IPS-15b (cell line): ENCODE data around the gene NPC2.

Experiments used
- H3K27me3 ChIP-seq: one replicate; pipeline ENCODE4 v1.6.1; 2013; ENCODE audit warnings: low read length; ENCODE audit not compliant: control insufficient read depth, insufficient read depth
- H3K36me3 ChIP-seq: one replicate; pipeline ENCODE4 v1.6.1; 2013; ENCODE audit warnings: low read length; ENCODE audit not compliant: control insufficient read depth, insufficient read depth
- H3K4me1 ChIP-seq: one replicate; pipeline ENCODE4 v1.6.1; 2013; ENCODE audit warnings: mild to moderate bottlenecking, low read length; ENCODE audit not compliant: control insufficient read depth, insufficient read depth
- H3K4me3 ChIP-seq: one replicate; pipeline ENCODE4 v1.5.1; 2013; ENCODE audit warnings: low read depth, low read length
- H3K9ac ChIP-seq: one replicate; pipeline ENCODE4 v1.6.1; 2013; ENCODE audit warnings: low read depth, mild to moderate bottlenecking, low read length
- H3K9me3 ChIP-seq: one replicate; pipeline ENCODE4 v1.6.1; 2013; ENCODE audit warnings: mild to moderate bottlenecking, low read length; ENCODE audit not compliant: control insufficient read depth, insufficient read depth

The NPC2 gene

GRCh38 chr14:74476107-74476506 lies 17.0 kb downstream of the NPC2 start:
- Histone ChIP-seq H3K36me3 (peaks cover 3% of the 10 kb centered on the region), H3K9ac (no peak overlapping the region), H3K9me3 (no peaks in the 10 kb centered on the region), H3K27me3 (no peaks in the 10 kb centered on the region), H3K4me3 (no peak overlapping the region), H3K4me1 (no peaks in the 10 kb centered on the region)

GRCh38 chr14:74475678-74476077 lies 17.4 kb downstream of the NPC2 start:
- Histone ChIP-seq H3K9ac (no peak overlapping the region), H3K36me3 (peaks cover 3% of the 10 kb centered on the region), H3K27me3 (no peaks in the 10 kb centered on the region), H3K4me3 (no peak overlapping the region), H3K4me1 (no peaks in the 10 kb centered on the region), H3K9me3 (no peaks in the 10 kb centered on the region)

DNA sequence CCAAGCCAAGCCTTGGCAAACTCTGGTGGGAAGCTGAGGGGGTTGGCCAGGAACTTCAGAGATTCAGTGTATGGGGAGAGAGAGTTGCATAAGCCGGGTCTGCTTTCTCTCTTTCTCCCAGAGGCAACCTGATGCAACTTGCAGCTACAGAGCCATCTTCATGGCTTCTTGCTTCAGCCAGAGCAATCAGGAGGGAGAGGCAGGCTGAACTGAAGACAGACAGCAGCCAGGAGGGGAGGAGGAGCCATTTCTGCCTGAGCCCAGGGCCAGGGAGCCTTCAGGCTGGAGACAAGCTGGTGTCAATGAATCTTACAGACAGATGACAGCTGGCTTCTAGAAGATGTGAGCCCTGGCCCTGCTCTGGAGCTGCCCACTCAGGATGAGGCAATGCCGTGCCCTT lies 18.7 kb downstream of the NPC2 start:
- peaks cover 3% of the 10 kb centered on the region for H3K36me3 ChIP-seq
- H3K9ac ChIP-seq: no peak overlapping the region
- H3K4me1 ChIP-seq: no peaks in the 10 kb centered on the region
- no peaks in the 10 kb centered on the region for H3K27me3 ChIP-seq
- H3K9me3 ChIP-seq: no peaks in the 10 kb centered on the region
- H3K4me3 ChIP-seq: no peak overlapping the region

GRCh38 chr14:74472601-74473000 lies 20.5 kb downstream of the NPC2 start:
- Histone ChIP-seq H3K9ac (no peak overlapping the region), H3K4me1 (no peaks in the 10 kb centered on the region), H3K36me3 (peaks cover 3% of the 10 kb centered on the region), H3K27me3 (no peaks in the 10 kb centered on the region), H3K4me3 (no peak overlapping the region), H3K9me3 (no peaks in the 10 kb centered on the region)

DNA sequence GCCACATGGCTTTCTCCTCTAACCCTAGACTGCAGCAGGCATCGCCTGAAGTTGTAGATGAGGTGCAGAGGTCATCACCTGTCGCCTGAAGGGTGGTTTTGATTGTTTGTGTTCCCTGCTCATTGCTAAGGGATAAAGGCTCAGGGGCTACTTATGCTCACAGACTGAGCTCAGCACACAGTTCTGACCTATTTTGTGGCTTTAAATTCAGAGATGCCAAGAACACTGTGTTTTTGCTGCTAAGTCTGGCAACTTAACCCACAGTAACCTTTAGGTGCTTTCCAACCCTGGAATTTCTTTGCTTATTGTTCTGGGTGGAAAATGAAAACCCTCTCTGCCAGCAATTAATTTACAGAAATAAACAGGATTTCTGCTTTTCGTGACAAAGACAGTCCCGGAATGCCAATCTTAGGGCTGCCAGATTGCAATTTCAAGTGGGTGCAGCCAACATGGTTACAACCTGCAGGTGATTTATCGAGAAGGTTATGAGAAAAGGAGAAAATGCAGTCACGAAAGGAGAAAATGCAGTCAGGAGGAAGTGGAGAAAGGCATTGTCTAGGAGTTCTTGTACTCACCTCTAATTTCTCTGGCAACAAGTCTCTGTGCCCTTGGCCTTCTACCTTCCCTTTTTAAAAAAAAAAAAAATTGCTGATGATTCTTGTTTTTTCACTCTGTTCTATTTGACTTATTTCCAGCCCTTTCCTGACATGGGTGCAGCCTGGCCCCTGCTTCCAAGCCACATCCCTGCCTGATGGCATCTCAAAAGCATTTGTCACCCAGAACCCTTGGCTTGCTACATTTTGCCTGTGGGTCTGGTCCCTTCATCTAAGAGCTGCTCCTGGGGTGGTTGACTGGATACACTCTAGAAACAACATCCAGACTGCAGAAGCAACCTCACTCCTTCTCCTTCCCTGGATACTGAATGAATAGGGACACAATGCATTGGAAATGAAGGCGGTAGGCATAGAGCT lies 23.3 kb downstream of the NPC2 start:
- no peak overlapping the region for H3K9ac ChIP-seq
- H3K36me3 ChIP-seq: peaks cover 3% of the 10 kb centered on the region
- H3K4me1 ChIP-seq: no peaks in the 10 kb centered on the region
- H3K4me3 ChIP-seq: no peak overlapping the region
- no peaks in the 10 kb centered on the region for H3K27me3 ChIP-seq
- H3K9me3 ChIP-seq: no peaks in the 10 kb centered on the region

DNA sequence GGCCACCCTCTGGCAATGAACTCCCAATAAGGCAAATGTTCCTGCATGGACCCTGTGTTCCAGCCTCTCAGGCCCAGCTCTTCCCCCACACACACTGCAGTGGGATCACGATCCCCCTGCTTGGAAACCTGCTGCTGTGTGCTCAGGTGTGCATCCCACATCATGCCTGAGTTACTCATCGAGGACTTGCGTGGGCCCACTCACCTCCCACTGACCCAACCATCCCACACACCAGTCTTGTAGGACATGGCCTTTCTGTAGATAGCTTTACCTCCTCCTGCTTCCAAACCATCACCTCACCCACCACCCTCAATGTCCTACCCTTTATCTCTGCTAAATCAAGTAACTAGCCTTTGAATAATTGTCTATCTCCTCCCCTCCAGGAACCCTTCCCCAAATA lies 24.6 kb downstream of the NPC2 start:
- H3K4me3 ChIP-seq: no peak overlapping the region
- H3K9me3 ChIP-seq: no peaks in the 10 kb centered on the region
- H3K9ac ChIP-seq: no peak overlapping the region
- H3K36me3 ChIP-seq: no peaks in the 10 kb centered on the region
- H3K4me1 ChIP-seq: no peaks in the 10 kb centered on the region
- no peaks in the 10 kb centered on the region for H3K27me3 ChIP-seq

DNA sequence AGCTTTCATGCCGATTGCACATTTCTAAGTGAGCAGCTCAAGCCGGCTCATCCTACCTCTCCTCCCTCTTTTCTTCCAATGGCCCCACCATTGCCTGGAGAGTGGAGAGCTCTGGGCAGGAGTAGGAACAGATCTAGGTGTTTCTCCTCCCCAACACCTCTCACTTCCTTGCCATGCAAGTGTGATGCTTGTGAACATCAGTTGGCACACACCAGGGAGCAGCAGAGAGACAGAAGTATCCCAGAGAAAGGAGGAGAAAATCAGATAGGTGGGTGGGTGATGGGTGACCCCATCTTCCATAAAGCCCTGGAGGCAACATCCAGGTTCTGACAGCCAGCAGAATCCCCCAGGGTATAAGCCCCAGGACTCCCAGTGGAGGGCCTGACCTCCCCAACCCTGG lies 27.8 kb downstream of the NPC2 start:
- H3K9me3 ChIP-seq: no peaks in the 10 kb centered on the region
- no peaks in the 10 kb centered on the region for H3K27me3 ChIP-seq
- no peaks in the 10 kb centered on the region for H3K4me1 ChIP-seq
- no peak overlapping the region for H3K4me3 ChIP-seq
- H3K36me3 ChIP-seq: no peaks in the 10 kb centered on the region
- H3K9ac ChIP-seq: no peak overlapping the region

DNA sequence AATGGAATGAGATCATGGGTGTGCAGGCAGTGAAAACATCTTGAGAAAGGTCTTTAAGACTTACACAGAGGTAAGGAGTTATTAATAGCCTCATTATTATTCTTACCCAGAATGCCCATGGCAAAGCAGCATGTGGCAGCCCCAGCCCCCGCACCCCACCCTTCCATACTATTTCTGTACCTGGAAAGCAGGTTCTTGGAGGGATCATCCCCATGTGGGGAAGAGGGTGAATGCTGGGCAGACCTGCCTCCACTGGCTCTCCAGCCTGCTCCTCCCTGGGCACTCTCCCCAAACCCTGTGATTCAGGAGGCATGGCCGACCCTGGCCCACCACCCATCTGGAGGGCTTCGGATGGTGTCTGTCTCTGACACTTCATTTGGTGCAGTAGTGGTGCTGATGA lies 28.3 kb downstream of the NPC2 start:
- Histone ChIP-seq H3K9ac (no peak overlapping the region), H3K9me3 (no peaks in the 10 kb centered on the region), H3K4me1 (no peaks in the 10 kb centered on the region), H3K36me3 (no peaks in the 10 kb centered on the region), H3K27me3 (no peaks in the 10 kb centered on the region), H3K4me3 (no peak overlapping the region)

- Histone ChIP-seq H3K4me3 (no peak overlapping the region), H3K36me3 (no peaks in the 10 kb centered on the region), H3K4me1 (no peaks in the 10 kb centered on the region), H3K9ac (no peak overlapping the region), H3K27me3 (no peaks in the 10 kb centered on the region), H3K9me3 (no peaks in the 10 kb centered on the region)
These were observed 29.4 kb downstream of the NPC2 start for GRCh38 chr14:74463697-74464096.

- Histone ChIP-seq H3K9me3 (no peaks in the 10 kb centered on the region), H3K4me1 (no peaks in the 10 kb centered on the region), H3K9ac (no peak overlapping the region), H3K4me3 (no peak overlapping the region), H3K27me3 (no peaks in the 10 kb centered on the region), H3K36me3 (no peaks in the 10 kb centered on the region)
These were observed 30.1 kb downstream of the NPC2 start for GRCh38 chr14:74462993-74463392.

GRCh38 chr14:74459976-74460375 lies 33.1 kb downstream of the NPC2 start:
- Histone ChIP-seq H3K4me3 (no peak overlapping the region), H3K4me1 (no peaks in the 10 kb centered on the region)

DNA sequence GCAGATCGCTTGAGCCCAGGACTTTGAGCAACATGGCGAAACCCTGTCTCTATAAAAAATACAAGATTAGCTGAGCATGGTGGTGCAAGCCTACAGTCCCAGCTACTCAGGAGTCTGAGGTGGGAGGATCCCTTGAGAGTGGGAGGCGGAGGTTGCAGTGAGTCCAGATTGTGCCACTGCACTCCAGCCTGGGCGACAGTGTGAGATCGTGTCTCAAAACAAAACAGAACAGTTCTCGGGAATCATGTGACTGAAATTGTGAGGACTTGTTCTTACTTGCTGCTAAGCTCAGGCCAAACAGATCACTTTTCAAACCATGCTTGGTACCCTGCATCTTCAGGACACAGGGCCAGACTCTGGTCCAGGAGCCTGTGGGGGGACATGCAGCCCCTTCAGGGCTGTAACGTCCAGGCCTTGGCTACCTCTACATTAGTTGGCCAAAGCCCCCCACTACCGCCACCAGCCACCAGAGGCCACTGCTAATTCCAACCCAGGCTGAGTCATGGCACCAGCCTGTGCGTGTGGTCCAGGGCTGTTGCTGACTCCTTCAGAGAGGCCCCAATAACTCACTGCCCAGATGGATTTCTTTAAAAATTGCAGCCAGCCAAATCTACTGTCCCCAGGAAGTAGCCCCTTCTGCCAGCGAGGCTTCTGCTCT lies 33.7 kb downstream of the NPC2 start:
- Histone ChIP-seq H3K9me3 (no peaks in the 10 kb centered on the region), H3K4me3 (no peak overlapping the region), H3K4me1 (no peaks in the 10 kb centered on the region), H3K9ac (no peak overlapping the region), H3K36me3 (no peaks in the 10 kb centered on the region), H3K27me3 (no peaks in the 10 kb centered on the region)

More at GRCh38 chr14:74459976-74460375, 33.1 kb downstream of the NPC2 start:
- Histone ChIP-seq H3K36me3 (no peaks in the 10 kb centered on the region), H3K9ac (no peak overlapping the region), H3K9me3 (no peaks in the 10 kb centered on the region), H3K27me3 (no peaks in the 10 kb centered on the region)
